GM18511 (cell line): Measurements from ENCODE around the gene MAST4.

Source experiments
- ATAC-seq: cut with Tn5 transposase; IDR thresholded peaks from one replicate; pipeline ENCODE4 v1.9.1; 2021; ENCODE audit warnings: mild to moderate bottlenecking, moderate library complexity; ENCODE audit not compliant: unreplicated experiment

The MAST4 gene

GRCh38 chr5:67031692-67032091, 435.5 kb downstream of the MAST4 start:
- no peak for ATAC-seq

GRCh38 chr5:67032921-67033664, 436.9 kb downstream of the MAST4 start:
- ATAC-seq: no peak

GRCh38 chr5:67033880-67034651, 437.9 kb downstream of the MAST4 start:
- no peak for ATAC-seq

- ATAC-seq: no peak
These were observed 439.0 kb downstream of the MAST4 start for GRCh38 chr5:67035098-67035740.

- ATAC-seq: no peak
These were observed 441.0 kb downstream of the MAST4 start for GRCh38 chr5:67037171-67037570.

- no peak for ATAC-seq
These were observed 442.8 kb downstream of the MAST4 start for GRCh38 chr5:67038817-67039603.

- ATAC-seq: no peak
These were observed 446.2 kb downstream of the MAST4 start for GRCh38 chr5:67042176-67043003.

GRCh38 chr5:67043796-67044511, 447.8 kb downstream of the MAST4 start:
- no peak for ATAC-seq

GRCh38 chr5:67045816-67046740, 449.9 kb downstream of the MAST4 start:
- no peak for ATAC-seq

GRCh38 chr5:67047160-67047559, 451.0 kb downstream of the MAST4 start:
- ATAC-seq: no peak

- ATAC-seq: no peak
These were observed 451.4 kb downstream of the MAST4 start for GRCh38 chr5:67047616-67048015.

GRCh38 chr5:67050125-67050524, 453.9 kb downstream of the MAST4 start:
- ATAC-seq: no peak

- no peak for ATAC-seq
These were observed 454.4 kb downstream of the MAST4 start for GRCh38 chr5:67050635-67051034.

GRCh38 chr5:67051164-67051563, 455.0 kb downstream of the MAST4 start:
- no peak for ATAC-seq

- ATAC-seq: no peak
These were observed 455.8 kb downstream of the MAST4 start for GRCh38 chr5:67052034-67052433.

GRCh38 chr5:67053229-67053628, 457.0 kb downstream of the MAST4 start:
- no peak for ATAC-seq

- no peak for ATAC-seq
These were observed 463.0 kb downstream of the MAST4 start for GRCh38 chr5:67058998-67059743.
